K562 (cell line): ENCODE measurements around the gene OR10H5. TPM values are rescaled to one million over a fixed set of nuclear protein-coding genes. Genes with fewer than 3 reads are reported as not detected.

Experiments
- ATAC-seq: fragments of 200-7000 bp; cut with Tn5 transposase; 3 replicates; pipeline ENCODE4 v1.9.1; 2020; ENCODE audit warnings: moderate library complexity
- BruUV-seq: library from RNA; stranded (reverse); fragments of 400-500 nt; replicated peaks from 2 replicates; lab custom pipeline; 2021; lab: Mats Ljungman, UMichigan
- CTCF ChIA-PET: fragments of 300-600 bp; formaldehyde crosslinking; extraction: SDS; loops from one replicate; lab custom pipeline; 2021; ENCODE audit warnings: low intra/inter-chr PET ratio; lab: Yijun Ruan, JAX
- POLR2A ChIA-PET: fragments of 300-600, 350-650 bp; sonication (Branson Sonifier 250); formaldehyde crosslinking; extraction: SDS; loops from one replicate; lab custom pipeline; 2021; ENCODE audit warnings: antibody characterized with exemption, inconsistent platforms; lab: Yijun Ruan, JAX
- DNase-seq, 4 experiments: peaks; one replicate each; pipeline versions ENCODE4 v3.0.0 to v3.0.0-alpha.2; 2011 to 2018; ENCODE audit warnings: low spot score in 3 of 4, mixed read lengths in 3 of 4; ENCODE audit errors: extremely low read depth in 1 of 4
- FAIRE-seq: peaks from 2 replicates; lab custom pipeline; 2011; peaks lifted over from hg19 to GRCh38; lab: Jason Lieb, UNC
- H2AFZ ChIP-seq: 2 replicates; pipeline ENCODE4 v1.6.0; 2011; ENCODE audit warnings: low read depth, low read length, control low read depth, inconsistent platforms
- H3K27ac ChIP-seq: fragments of 200-600 bp; 3 replicates; pipeline ENCODE4 v1.8.0; 2011; ENCODE audit warnings: low read depth, mild to moderate bottlenecking, control low read depth, inconsistent platforms, low read length, moderate library complexity, mixed read lengths; ENCODE audit errors: extremely low read depth
- H3K27me3 ChIP-seq, 2 experiments: fragments of 300-600 bp in 1 of 2; 2 replicates in 1 of 2; 3 replicates in 1 of 2; pipeline versions ENCODE4 v1.6.0 to v1.8.0; 2011; ENCODE audit warnings: inconsistent platforms in 2 of 2, low read length in 2 of 2, mild to moderate bottlenecking in 1 of 2, mixed read lengths in 1 of 2, moderate library complexity in 1 of 2; ENCODE audit not compliant: control insufficient read depth in 2 of 2, insufficient read depth in 2 of 2
- H3K36me3 ChIP-seq: fragments of 300-600 bp; 3 replicates; pipeline ENCODE4 v1.8.0; 2011; ENCODE audit warnings: mild to moderate bottlenecking, low read length, inconsistent platforms; ENCODE audit not compliant: control insufficient read depth, insufficient read depth
- H3K4me1 ChIP-seq, 2 experiments: fragments of 200-600 bp in 1 of 2; replicated peaks in 1 of 2; 2 replicates in 1 of 2; 3 replicates in 1 of 2; pipeline versions ENCODE4 v1.5.1 to v1.8.0; 2011; ENCODE audit warnings: inconsistent platforms in 2 of 2, low read length in 2 of 2, mild to moderate bottlenecking in 1 of 2, mixed read lengths in 1 of 2, moderate library complexity in 1 of 2; ENCODE audit not compliant: control insufficient read depth in 2 of 2, insufficient read depth in 2 of 2
- H3K4me2 ChIP-seq: 2 replicates; pipeline ENCODE4 v1.6.1; 2011; ENCODE audit warnings: low read length, control low read depth, inconsistent platforms, mixed read lengths; ENCODE audit not compliant: insufficient read depth
- H3K4me3 ChIP-seq: fragments of 200-600 bp; sonication (generic), shearing (Covaris generic); 2 replicates; pipeline ENCODE4 v1.5.1; 2016; ENCODE audit warnings: control low read depth, inconsistent platforms
- H3K79me2 ChIP-seq: fragments of 200-600 bp; 3 replicates; pipeline ENCODE4 v1.8.0; 2011; ENCODE audit warnings: low read length, inconsistent platforms; ENCODE audit not compliant: control insufficient read depth, insufficient read depth
- H3K9ac ChIP-seq, 2 experiments: 2 replicates each; pipeline versions ENCODE4 v1.6.0 to v1.6.1; 2011; ENCODE audit warnings: low read depth in 2 of 2, low read length in 2 of 2, control low read depth in 1 of 2, inconsistent platforms in 1 of 2, mild to moderate bottlenecking in 1 of 2, mixed read lengths in 1 of 2; ENCODE audit not compliant: insufficient read depth in 1 of 2
- H3K9me1 ChIP-seq: one replicate; pipeline ENCODE4 v1.6.0; 2011; ENCODE audit warnings: inconsistent platforms, mild to moderate bottlenecking, low read length, moderate library complexity; ENCODE audit not compliant: control insufficient read depth, insufficient read depth
- H3K9me3 ChIP-seq: replicated peaks from 2 replicates; pipeline ENCODE4 v1.5.1; 2011; ENCODE audit warnings: low read depth, low read length, inconsistent platforms; ENCODE audit not compliant: control insufficient read depth, insufficient read depth
- H4K20me1 ChIP-seq: replicated peaks from 2 replicates; pipeline ENCODE4 v1.6.1; 2011; ENCODE audit warnings: low read length, inconsistent platforms, mixed read lengths; ENCODE audit not compliant: control insufficient read depth, insufficient read depth
- ARID1B ChIP-seq: fragments of 450-650 bp; IDR thresholded peaks from 2 replicates; pipeline ENCODE4 v1.6.1; 2016; ENCODE audit warnings: antibody characterized with exemption, mild to moderate bottlenecking, inconsistent platforms
- CEBPB ChIP-seq: fragments of 450-650 bp; IDR thresholded peaks from 2 replicates; pipeline ENCODE4 v1.6.1; 2016; ENCODE audit warnings: missing genetic modification characterization, missing compliant biosample characterization
- ELF4 ChIP-seq: fragments of 450-650 bp; formaldehyde crosslinking; IDR thresholded peaks from 2 replicates; pipeline ENCODE4 v1.4.0; 2022; ENCODE audit warnings: missing genetic modification characterization
- ETV5 ChIP-seq: sonication (generic); formaldehyde crosslinking; IDR thresholded peaks from 2 replicates; pipeline ENCODE4 v1.4.0; 2020; ENCODE audit warnings: low read depth, mild to moderate bottlenecking, missing genetic modification reagents
- HDAC1 ChIP-seq, 2 experiments: fragments of 450-650 bp; IDR thresholded peaks; 2 replicates each; pipeline ENCODE4 v1.6.1; 2016 to 2017; ENCODE audit warnings: inconsistent platforms in 1 of 2, mild to moderate bottlenecking in 1 of 2, moderate library complexity in 1 of 2
- MCM5 ChIP-seq: fragments of 450-650 bp; IDR thresholded peaks from 2 replicates; pipeline ENCODE4 v1.6.1; 2016; ENCODE audit warnings: low read depth
- NBN ChIP-seq: fragments of 450-650 bp; IDR thresholded peaks from 2 replicates; pipeline ENCODE4 v1.6.1; 2016; ENCODE audit warnings: low read depth, mild to moderate bottlenecking
- RFX7 ChIP-seq: fragments of 250-450 bp; sonication (Bioruptor Pico); IDR thresholded peaks from 2 replicates; pipeline ENCODE4 v1.5.1; 2021; ENCODE audit warnings: mild to moderate bottlenecking
- ZBTB7A ChIP-seq: IDR thresholded peaks from 2 replicates; pipeline ENCODE4 v1.6.1; 2011; ENCODE audit warnings: low read depth, mild to moderate bottlenecking, low read length, moderate library complexity, borderline replicate concordance; ENCODE audit not compliant: control insufficient read depth
- WGBS: fragments of 100-300 bp; shearing (Covaris generic); methylation state at CpG from one replicate; pipeline ENCODE4 v1.1.6; 2016; ENCODE audit warnings: low coverage, mixed read lengths; ENCODE audit not compliant: insufficient coverage; ENCODE audit errors: missing lambda C conversion rate; 5-methylcytosine and 5-hydroxymethylcytosine counted together
- in situ Hi-C: fragments of 300-500 bp; cut with MboI; formaldehyde crosslinking; loops from 4 replicates; pipeline ENCODE4 v1.15.0; 2018; ENCODE audit warnings: inconsistent platforms, mixed read lengths
- intact Hi-C: fragments of 100-400 bp; cut with micrococcal nuclease; formaldehyde crosslinking; loops from 2 replicates; pipeline ENCODE4 v1.14.2; 2022
- polyA plus RNA-seq, 8 experiments: library from polyadenylated mRNA; depleted of rRNA in 4 of 8; stranded (reverse) in 5 of 8; unstranded in 3 of 8; fragments of >200 nt; fragmentation: Nextera tagmentation in 2 of 8; fragmentation: Illumina TruSeq in 1 of 8; extraction: Ambion mirVana in 2 of 8; extraction: Trizol in 1 of 8; gene quantifications; 2 replicates each; pipeline versions ENCODE4 v1.2.1 to v1.2.3, GENCODE V29; 2011 to 2014; ENCODE audit warnings: inconsistent platforms in 1 of 8, missing spikeins in 1 of 8
- total RNA-seq, 7 experiments: library from RNA; depleted of rRNA in 6 of 7; stranded (reverse); fragments of >200 nt in 6 of 7; fragmentation: Illumina TruSeq in 2 of 7; extraction: Trizol in 2 of 7; gene quantifications; 2 replicates each; pipeline versions ENCODE4 v1.2.1 to v1.2.3, GENCODE V29; 2011 to 2021; ENCODE audit warnings: low replicate concordance in 1 of 7
- TF ChIP-seq, protein P1 (sequence below): fragments of 450-650 bp; IDR thresholded peaks from 2 replicates; pipeline ENCODE4 v1.6.1; 2016; ENCODE audit warnings: missing biosample characterization, missing genetic modification characterization
- TF ChIP-seq, protein P2 (sequence below): fragments of 450-650 bp; formaldehyde crosslinking; IDR thresholded peaks from 2 replicates; pipeline ENCODE4 v1.4.0; 2022; ENCODE audit warnings: mild to moderate bottlenecking, moderate library complexity
- TF ChIP-seq, protein P3 (sequence below): fragments of 450-650 bp; IDR thresholded peaks from 2 replicates; pipeline ENCODE4 v1.6.1; 2016
- TF ChIP-seq, protein P4 (sequence below): sonication (generic); formaldehyde crosslinking; IDR thresholded peaks from 2 replicates; pipeline ENCODE4 v1.8.0; 2022; ENCODE audit warnings: mild to moderate bottlenecking, missing genetic modification reagents, borderline replicate concordance
- TF ChIP-seq, protein P5 (sequence below): fragments of 200-800 bp; sonication (Bioruptor generic); IDR thresholded peaks from 2 replicates; pipeline ENCODE4 v1.6.1; 2017; ENCODE audit warnings: missing genetic modification characterization, missing compliant biosample characterization

Gene OR10H5
- total and polyA plus RNA-seq, 9 of the 15 experiments (the other 6 are each of a cell fraction or from before 2014, with no cell fraction given), result not detected

DNA sequence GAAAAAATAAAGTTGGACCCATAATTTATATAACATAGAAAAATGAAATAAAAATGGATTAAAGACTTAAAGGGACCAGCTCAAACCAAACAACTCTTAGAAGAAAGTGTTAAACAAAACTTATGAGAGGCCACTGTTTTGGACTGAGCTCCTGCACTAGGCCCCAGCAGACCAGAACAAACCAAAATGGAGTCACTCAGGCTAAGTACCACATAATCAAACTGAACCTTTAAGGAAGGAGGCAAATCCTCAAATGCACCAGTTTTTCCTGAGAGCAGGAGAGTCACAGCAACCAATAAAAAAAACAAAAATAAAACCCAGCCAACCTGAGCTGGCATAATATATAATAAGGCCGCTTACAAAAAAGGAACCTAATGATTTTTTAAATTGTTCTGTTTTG lies 38.3 kb downstream of the OR10H5 start (continued):
- TF ChIP-seq HDAC1 (IDR thresholded peaks at IDR 0.05) (no peak), MCM5 (no peak), CEBPB (tag) (no peak)

DNA sequence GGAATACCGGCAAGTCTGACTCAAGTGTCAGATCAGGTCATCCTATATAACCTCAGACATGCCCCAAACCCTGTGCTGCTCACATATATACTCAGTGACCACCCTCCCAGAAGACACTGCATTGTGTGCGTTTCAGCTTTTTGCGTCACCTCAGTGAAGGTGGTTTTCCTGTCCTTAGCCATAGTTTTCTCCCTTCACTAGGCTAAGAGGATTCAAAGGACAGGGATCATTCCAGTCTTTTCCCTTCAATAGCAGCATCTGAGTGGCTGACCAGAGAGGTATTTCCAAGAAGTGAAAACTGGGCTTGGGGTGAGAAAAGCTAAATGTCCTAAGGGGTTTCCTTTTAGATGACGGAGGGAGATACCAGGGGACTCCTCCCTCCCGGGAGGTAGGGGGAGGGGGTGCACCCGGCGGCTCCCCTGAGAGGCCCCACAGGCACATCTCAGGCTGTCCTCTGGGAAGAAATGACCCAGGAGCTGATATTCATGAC lies 40.7 kb downstream of the OR10H5 start:
- peak overlapping the region; percentile 88 for H2AFZ ChIP-seq
- FAIRE-seq (no peak), ATAC-seq (peak; percentile 79), DNase-seq (peak; percentile 64 to 75 (median 72))
- no peaks in the 10 kb centered on the region for H3K9me1 ChIP-seq
- WGBS, result 4% methylated on average over 4 of the region's 7 CpGs
- peaks cover 29% of the 10 kb centered on the region for H3K36me3 ChIP-seq
- H3K79me2 ChIP-seq, result peaks cover 51% of the 10 kb centered on the region
- ChIA-PET CTCF (interaction anchor here (0.6 kb wide), 1 partner anchor 9 kb away, joined by 3 read pairs; no protein-coding TSS in a partner anchor), POLR2A (interaction anchor here (0.6 to 1.8 kb wide), 6 partner anchors 9 to 285 kb away, joined by 3 to 22 read pairs (median 3); no protein-coding TSS in a partner anchor)
- peak overlapping the region; percentile 80; a peak in 3 of 4 replicates for H3K9ac ChIP-seq
- in situ Hi-C loops, result no loop called here
- intact Hi-C loops, result no loop called here
- no peaks in the 10 kb centered on the region for H4K20me1 ChIP-seq
- H3K27ac ChIP-seq, result peak overlapping the region; percentile 83
- no peaks in the 10 kb centered on the region for H3K9me3 ChIP-seq
- peak overlapping the region; percentile 88 for H3K4me2 ChIP-seq
- peak overlapping the region; percentile 54 for H3K4me3 ChIP-seq
- H3K27me3 ChIP-seq, result no peaks in the 10 kb centered on the region
- no TSS peak for BruUV-seq
- peaks cover 6 to 35% of the 10 kb centered on the region in 2 experiments for H3K4me1 ChIP-seq
- TF ChIP-seq ZBTB7A (no peak), ELF4 (no peak), NBN (0 out of 2 replicates have a peak, but pooled peaks have one; percentile 31), ETV5 (0 out of 2 replicates have a peak, but pooled peaks have one; percentile 33), RFX7 (CRISPR knock-in tag) (no peak), ARID1B (peak; percentile 8; the same call in 1 of the 2 replicates)
- TF ChIP-seq, protein P1, sequence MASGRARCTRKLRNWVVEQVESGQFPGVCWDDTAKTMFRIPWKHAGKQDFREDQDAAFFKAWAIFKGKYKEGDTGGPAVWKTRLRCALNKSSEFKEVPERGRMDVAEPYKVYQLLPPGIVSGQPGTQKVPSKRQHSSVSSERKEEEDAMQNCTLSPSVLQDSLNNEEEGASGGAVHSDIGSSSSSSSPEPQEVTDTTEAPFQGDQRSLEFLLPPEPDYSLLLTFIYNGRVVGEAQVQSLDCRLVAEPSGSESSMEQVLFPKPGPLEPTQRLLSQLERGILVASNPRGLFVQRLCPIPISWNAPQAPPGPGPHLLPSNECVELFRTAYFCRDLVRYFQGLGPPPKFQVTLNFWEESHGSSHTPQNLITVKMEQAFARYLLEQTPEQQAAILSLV, result peak; percentile 58; the same call in 1 of the 2 replicates
- TF ChIP-seq, protein P2, sequence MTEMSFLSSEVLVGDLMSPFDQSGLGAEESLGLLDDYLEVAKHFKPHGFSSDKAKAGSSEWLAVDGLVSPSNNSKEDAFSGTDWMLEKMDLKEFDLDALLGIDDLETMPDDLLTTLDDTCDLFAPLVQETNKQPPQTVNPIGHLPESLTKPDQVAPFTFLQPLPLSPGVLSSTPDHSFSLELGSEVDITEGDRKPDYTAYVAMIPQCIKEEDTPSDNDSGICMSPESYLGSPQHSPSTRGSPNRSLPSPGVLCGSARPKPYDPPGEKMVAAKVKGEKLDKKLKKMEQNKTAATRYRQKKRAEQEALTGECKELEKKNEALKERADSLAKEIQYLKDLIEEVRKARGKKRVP (CRISPR knock-in tag), result peak; percentile 58; the same call in 1 of the 2 replicates
- TF ChIP-seq, protein P3, sequence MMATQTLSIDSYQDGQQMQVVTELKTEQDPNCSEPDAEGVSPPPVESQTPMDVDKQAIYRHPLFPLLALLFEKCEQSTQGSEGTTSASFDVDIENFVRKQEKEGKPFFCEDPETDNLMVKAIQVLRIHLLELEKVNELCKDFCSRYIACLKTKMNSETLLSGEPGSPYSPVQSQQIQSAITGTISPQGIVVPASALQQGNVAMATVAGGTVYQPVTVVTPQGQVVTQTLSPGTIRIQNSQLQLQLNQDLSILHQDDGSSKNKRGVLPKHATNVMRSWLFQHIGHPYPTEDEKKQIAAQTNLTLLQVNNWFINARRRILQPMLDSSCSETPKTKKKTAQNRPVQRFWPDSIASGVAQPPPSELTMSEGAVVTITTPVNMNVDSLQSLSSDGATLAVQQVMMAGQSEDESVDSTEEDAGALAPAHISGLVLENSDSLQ, result peak; percentile 17; the same call in 1 of the 2 replicates
- TF ChIP-seq, protein P4, sequence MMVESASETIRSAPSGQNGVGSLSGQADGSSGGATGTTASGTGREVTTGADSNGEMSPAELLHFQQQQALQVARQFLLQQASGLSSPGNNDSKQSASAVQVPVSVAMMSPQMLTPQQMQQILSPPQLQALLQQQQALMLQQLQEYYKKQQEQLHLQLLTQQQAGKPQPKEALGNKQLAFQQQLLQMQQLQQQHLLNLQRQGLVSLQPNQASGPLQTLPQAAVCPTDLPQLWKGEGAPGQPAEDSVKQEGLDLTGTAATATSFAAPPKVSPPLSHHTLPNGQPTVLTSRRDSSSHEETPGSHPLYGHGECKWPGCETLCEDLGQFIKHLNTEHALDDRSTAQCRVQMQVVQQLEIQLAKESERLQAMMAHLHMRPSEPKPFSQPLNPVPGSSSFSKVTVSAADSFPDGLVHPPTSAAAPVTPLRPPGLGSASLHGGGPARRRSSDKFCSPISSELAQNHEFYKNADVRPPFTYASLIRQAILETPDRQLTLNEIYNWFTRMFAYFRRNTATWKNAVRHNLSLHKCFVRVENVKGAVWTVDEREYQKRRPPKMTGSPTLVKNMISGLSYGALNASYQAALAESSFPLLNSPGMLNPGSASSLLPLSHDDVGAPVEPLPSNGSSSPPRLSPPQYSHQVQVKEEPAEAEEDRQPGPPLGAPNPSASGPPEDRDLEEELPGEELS (CRISPR knock-in tag), result no peak
- TF ChIP-seq, protein P5, sequence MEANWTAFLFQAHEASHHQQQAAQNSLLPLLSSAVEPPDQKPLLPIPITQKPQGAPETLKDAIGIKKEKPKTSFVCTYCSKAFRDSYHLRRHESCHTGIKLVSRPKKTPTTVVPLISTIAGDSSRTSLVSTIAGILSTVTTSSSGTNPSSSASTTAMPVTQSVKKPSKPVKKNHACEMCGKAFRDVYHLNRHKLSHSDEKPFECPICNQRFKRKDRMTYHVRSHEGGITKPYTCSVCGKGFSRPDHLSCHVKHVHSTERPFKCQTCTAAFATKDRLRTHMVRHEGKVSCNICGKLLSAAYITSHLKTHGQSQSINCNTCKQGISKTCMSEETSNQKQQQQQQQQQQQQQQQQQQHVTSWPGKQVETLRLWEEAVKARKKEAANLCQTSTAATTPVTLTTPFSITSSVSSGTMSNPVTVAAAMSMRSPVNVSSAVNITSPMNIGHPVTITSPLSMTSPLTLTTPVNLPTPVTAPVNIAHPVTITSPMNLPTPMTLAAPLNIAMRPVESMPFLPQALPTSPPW (CRISPR knock-in tag), result peak; percentile 83
